ENCODE data around the gene SMAD6. TPM values are rescaled to one million over a fixed set of nuclear protein-coding genes. Genes with fewer than 3 reads are reported as not detected.
A peak's percentile ranks its signal among the peaks of the same experiment; 100 is the strongest.

Gene SMAD6
- total RNA-seq, 1 donor: 31.8 TPM

DNA sequence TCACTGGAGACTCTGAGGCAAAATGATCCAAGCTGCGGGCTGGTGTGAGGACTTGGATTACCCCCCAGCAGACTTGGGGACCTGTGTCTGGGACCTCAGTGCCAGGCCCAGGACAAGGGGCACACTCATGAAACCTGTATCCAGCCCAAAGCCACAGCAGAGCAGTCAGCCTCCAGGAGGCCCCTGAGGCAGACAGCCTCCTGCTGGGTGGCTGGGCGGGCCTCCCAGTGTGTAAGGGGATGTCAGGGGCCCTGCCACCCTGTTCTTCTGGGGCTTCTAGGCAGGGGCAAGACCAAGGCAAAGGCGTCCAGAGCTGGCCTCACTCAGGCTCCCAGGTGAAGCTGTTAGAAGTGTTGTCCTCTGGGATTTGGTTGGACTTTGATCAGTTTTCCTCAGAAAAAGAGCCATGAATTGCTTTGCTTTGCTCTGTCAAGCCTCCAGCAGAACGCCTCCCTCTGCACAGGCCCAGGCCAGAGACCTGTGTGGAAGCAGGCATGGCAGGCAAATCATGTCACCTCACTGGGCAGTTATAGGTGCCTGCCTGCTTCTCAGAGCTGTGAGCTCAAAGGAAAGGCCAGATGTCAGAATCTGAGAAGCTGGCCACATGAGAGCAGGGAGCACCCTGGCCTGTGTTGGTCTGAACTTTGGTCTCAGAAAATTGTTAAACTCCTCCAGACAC is 77.4 kb downstream of the SMAD6 start:
- TF ChIP-seq, protein P1, sequence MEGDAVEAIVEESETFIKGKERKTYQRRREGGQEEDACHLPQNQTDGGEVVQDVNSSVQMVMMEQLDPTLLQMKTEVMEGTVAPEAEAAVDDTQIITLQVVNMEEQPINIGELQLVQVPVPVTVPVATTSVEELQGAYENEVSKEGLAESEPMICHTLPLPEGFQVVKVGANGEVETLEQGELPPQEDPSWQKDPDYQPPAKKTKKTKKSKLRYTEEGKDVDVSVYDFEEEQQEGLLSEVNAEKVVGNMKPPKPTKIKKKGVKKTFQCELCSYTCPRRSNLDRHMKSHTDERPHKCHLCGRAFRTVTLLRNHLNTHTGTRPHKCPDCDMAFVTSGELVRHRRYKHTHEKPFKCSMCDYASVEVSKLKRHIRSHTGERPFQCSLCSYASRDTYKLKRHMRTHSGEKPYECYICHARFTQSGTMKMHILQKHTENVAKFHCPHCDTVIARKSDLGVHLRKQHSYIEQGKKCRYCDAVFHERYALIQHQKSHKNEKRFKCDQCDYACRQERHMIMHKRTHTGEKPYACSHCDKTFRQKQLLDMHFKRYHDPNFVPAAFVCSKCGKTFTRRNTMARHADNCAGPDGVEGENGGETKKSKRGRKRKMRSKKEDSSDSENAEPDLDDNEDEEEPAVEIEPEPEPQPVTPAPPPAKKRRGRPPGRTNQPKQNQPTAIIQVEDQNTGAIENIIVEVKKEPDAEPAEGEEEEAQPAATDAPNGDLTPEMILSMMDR (IDR thresholded peaks at IDR 0.05; ENCODE audit: extremely low read depth, low read depth, low read length): no peak
- Histone ChIP-seq H4K20me1 (ENCODE audit: insufficient read depth, low read length) (peaks cover 24% of the 10 kb centered on the region), H3K27ac (ENCODE audit: low read depth, low read length) (peak overlapping the region; percentile 84), H3K36me3 (ENCODE audit: insufficient read depth, low read length) (peaks cover 29% of the 10 kb centered on the region), H3K4me1 (ENCODE audit: insufficient read depth, low read length) (peaks cover 44% of the 10 kb centered on the region), H3K4me2 (ENCODE audit: insufficient read depth, low read length) (peak overlapping the region; percentile 58), H2AFZ (ENCODE audit: low read length) (no peak overlapping the region), H3K9me3 (ENCODE audit: low read depth, low read length) (no peaks in the 10 kb centered on the region), H3K79me2 (ENCODE audit: insufficient read depth, low read length) (peaks cover 83% of the 10 kb centered on the region), H3K4me3 (ENCODE audit: insufficient read depth, low read length) (no peak overlapping the region), H3K27me3 (ENCODE audit: insufficient read depth, low read length) (no peaks in the 10 kb centered on the region)
- DNase-seq (ENCODE audit: insufficient read length, low spot score, missing footprints): peak; percentile 90

DNA sequence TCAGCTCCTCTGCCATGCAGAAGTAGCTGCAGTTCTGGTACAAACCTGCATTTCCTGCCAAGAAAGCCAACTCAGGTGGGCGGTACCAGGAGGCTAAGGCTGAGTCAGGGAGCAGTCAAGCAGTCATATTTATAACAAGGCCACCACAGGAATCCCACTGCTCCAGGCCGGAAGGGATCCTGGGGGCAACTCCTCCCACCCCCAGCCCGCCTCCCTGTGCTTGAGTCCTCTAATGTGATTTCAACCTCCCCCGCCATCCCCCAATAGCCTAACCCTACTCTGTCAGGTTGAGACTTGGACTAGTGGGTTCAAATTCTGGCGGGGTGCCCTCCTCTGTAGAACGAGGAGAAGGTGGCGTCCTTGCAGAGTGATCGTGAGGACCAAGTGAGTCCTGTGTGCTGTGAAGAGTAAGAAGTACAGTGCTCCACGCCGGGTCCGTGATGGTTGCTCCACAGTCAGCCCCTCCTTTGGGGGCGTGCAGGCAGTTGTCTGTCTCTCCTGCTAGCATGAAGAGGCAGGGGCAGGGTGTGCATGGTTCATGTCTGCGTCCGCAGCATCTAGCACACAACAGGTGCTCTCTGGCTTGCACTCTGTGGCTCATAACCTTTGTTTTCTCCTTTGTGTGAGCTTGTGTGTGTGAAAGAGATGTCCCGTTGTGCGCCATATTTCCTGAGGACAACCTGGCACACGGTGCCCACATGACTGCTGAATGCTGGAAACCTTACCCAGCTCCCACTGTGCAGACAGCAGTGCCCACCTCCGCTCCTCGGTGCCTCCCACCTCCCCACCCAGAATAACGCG is 78.3 kb downstream of the SMAD6 start:
- H3K36me3 ChIP-seq (ENCODE audit: insufficient read depth, low read length): peaks cover 29% of the 10 kb centered on the region
- no peaks in the 10 kb centered on the region for H3K9me3 ChIP-seq (ENCODE audit: low read depth, low read length)
- no peak overlapping the region for H2AFZ ChIP-seq (ENCODE audit: low read length)
- TF ChIP-seq, protein P1 (IDR thresholded peaks at IDR 0.05; ENCODE audit: extremely low read depth, low read depth, low read length): no peak
- no peaks in the 10 kb centered on the region for H3K27me3 ChIP-seq (ENCODE audit: insufficient read depth, low read length)
- peak; percentile 100 for DNase-seq (ENCODE audit: insufficient read length, low spot score, missing footprints)
- peak overlapping the region; percentile 84 for H3K27ac ChIP-seq (ENCODE audit: low read depth, low read length)
- peaks cover 20% of the 10 kb centered on the region for H4K20me1 ChIP-seq (ENCODE audit: insufficient read depth, low read length)
- H3K79me2 ChIP-seq (ENCODE audit: insufficient read depth, low read length): peaks cover 76% of the 10 kb centered on the region
- H3K4me3 ChIP-seq (ENCODE audit: insufficient read depth, low read length): no peak overlapping the region
- peaks cover 45% of the 10 kb centered on the region for H3K4me1 ChIP-seq (ENCODE audit: insufficient read depth, low read length)
- peak overlapping the region; percentile 58 for H3K4me2 ChIP-seq (ENCODE audit: insufficient read depth, low read length)

DNA sequence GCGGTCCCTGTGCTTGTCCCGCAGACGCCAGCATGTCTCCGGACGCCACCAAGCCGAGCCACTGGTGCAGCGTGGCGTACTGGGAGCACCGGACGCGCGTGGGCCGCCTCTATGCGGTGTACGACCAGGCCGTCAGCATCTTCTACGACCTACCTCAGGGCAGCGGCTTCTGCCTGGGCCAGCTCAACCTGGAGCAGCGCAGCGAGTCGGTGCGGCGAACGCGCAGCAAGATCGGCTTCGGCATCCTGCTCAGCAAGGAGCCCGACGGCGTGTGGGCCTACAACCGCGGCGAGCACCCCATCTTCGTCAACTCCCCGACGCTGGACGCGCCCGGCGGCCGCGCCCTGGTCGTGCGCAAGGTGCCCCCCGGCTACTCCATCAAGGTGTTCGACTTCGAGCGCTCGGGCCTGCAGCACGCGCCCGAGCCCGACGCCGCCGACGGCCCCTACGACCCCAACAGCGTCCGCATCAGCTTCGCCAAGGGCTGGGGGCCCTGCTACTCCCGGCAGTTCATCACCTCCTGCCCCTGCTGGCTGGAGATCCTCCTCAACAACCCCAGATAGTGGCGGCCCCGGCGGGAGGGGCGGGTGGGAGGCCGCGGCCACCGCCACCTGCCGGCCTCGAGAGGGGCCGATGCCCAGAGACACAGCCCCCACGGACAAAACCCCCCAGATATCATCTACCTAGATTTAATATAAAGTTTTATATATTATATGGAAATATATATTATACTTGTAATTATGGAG is 79.1 kb downstream of the SMAD6 start:
- Histone ChIP-seq H3K4me2 (ENCODE audit: insufficient read depth, low read length) (no peak overlapping the region), H3K27ac (ENCODE audit: low read depth, low read length) (no peak overlapping the region), H3K36me3 (ENCODE audit: insufficient read depth, low read length) (peaks cover 29% of the 10 kb centered on the region), H3K79me2 (ENCODE audit: insufficient read depth, low read length) (peaks cover 68% of the 10 kb centered on the region), H3K4me3 (ENCODE audit: insufficient read depth, low read length) (no peak overlapping the region), H2AFZ (ENCODE audit: low read length) (no peak overlapping the region), H4K20me1 (ENCODE audit: insufficient read depth, low read length) (peaks cover 17% of the 10 kb centered on the region), H3K9me3 (ENCODE audit: low read depth, low read length) (no peaks in the 10 kb centered on the region), H3K27me3 (ENCODE audit: insufficient read depth, low read length) (no peaks in the 10 kb centered on the region), H3K4me1 (ENCODE audit: insufficient read depth, low read length) (peaks cover 46% of the 10 kb centered on the region)
- DNase-seq (ENCODE audit: insufficient read length, low spot score, missing footprints): peak; percentile 45
- TF ChIP-seq, protein P1 (IDR thresholded peaks at IDR 0.05; ENCODE audit: extremely low read depth, low read depth, low read length): no peak

All from osteoblast (primary cell).